GM11168 (cell line): ENCODE data around the gene ASB4.

Source experiments
- in situ Hi-C: fragments of 300-500 bp; cut with MboI; formaldehyde crosslinking; loops from one replicate; pipeline ENCODE4 v1.12.0; 2022; ENCODE audit warnings: low sequenced_read_pairs; ENCODE audit not compliant: unreplicated experiment

ASB4 gene

GRCh38 chr7:95517870-95518269 lies 32.1 kb downstream of the ASB4 start:
- in situ Hi-C loops: no loop called here

GRCh38 chr7:95520136-95520535 lies 34.4 kb downstream of the ASB4 start:
- in situ Hi-C loops: no loop called here

GRCh38 chr7:95525503-95525902 lies 39.8 kb downstream of the ASB4 start:
- in situ Hi-C loops: no loop called here

GRCh38 chr7:95526128-95526738 lies 40.5 kb downstream of the ASB4 start:
- in situ Hi-C loops: no loop called here

- in situ Hi-C loops: no loop called here
These were observed 41.5 kb downstream of the ASB4 start for GRCh38 chr7:95527033-95527775.

GRCh38 chr7:95527776-95528250 lies 42.1 kb downstream of the ASB4 start:
- in situ Hi-C loops: no loop called here

GRCh38 chr7:95529701-95530100 lies 44.0 kb downstream of the ASB4 start:
- in situ Hi-C loops: no loop called here

GRCh38 chr7:95530881-95531280 lies 45.1 kb downstream of the ASB4 start:
- in situ Hi-C loops: no loop called here

- in situ Hi-C loops: no loop called here
These were observed 46.0 kb downstream of the ASB4 start for GRCh38 chr7:95531605-95532219.

GRCh38 chr7:95534796-95535195 lies 49.1 kb downstream of the ASB4 start:
- in situ Hi-C loops: no loop called here

- in situ Hi-C loops: no loop called here
These were observed 49.9 kb downstream of the ASB4 start for GRCh38 chr7:95535662-95536061.

GRCh38 chr7:95536656-95537311 lies 51.0 kb downstream of the ASB4 start:
- in situ Hi-C loops: no loop called here

GRCh38 chr7:95537468-95537867 lies 51.7 kb downstream of the ASB4 start:
- in situ Hi-C loops: no loop called here

- in situ Hi-C loops: no loop called here
These were observed 53.7 kb downstream of the ASB4 start for GRCh38 chr7:95539426-95539825.

- in situ Hi-C loops: no loop called here
These were observed 54.6 kb downstream of the ASB4 start for GRCh38 chr7:95540366-95540765.

- in situ Hi-C loops: no loop called here
These were observed 57.6 kb downstream of the ASB4 start for GRCh38 chr7:95543312-95543711.

GRCh38 chr7:95544171-95544570 lies 58.4 kb downstream of the ASB4 start:
- in situ Hi-C loops: no loop called here

GRCh38 chr7:95545007-95545615 lies 59.4 kb downstream of the ASB4 start:
- in situ Hi-C loops: no loop called here

- in situ Hi-C loops: no loop called here
These were observed 59.9 kb downstream of the ASB4 start for GRCh38 chr7:95545673-95546072.

- in situ Hi-C loops: no loop called here
These were observed 60.9 kb downstream of the ASB4 start for GRCh38 chr7:95546647-95547046.
